ENCODE measurements around the gene DLX1. TPM values are rescaled to one million over a fixed set of nuclear protein-coding genes. Genes with fewer than 3 reads are reported as not detected.
"Not testable (repeated sequence)": the region's sequence is repeated elsewhere in the genome, so short reads cannot be mapped to it uniquely, and the experiment has no call there.

Gene DLX1
- total and polyA plus RNA-seq, 2 of the 8 experiments (the other 6 are each of a cell fraction or from before 2014, with no cell fraction given) = 0.11 TPM; not detected in 1

GRCh38 chr2:172114176-172114575 lies 28.9 kb downstream of the DLX1 start:
- not testable (repeated sequence) for H3K4me2 ChIP-seq (ENCODE audit: insufficient read depth in 1 of 2, low read depth in 2 of 2, low read length in 2 of 2); H4K8ac ChIP-seq (ENCODE audit: extremely low read depth, insufficient read depth, low read length)
- CTCF ChIA-PET (ENCODE audit: partially characterized antibody) = interaction anchor here (0.5 to 4.8 kb wide), 40 partner anchors 10 to 562 kb away, joined by 3 to 38 read pairs (median 4); no protein-coding TSS in a partner anchor

More at GRCh38 chr2:172114176-172114575, 28.9 kb downstream of the DLX1 start:
- H3K79me1 ChIP-seq (ENCODE audit: low read depth, low read length); H3K23me2 ChIP-seq (ENCODE audit: low read depth, low read length); H4K91ac ChIP-seq (replicated peaks; ENCODE audit: insufficient read length, low read length); H3K18ac ChIP-seq (ENCODE audit: extremely low read depth, low read length); H3K14ac ChIP-seq (ENCODE audit: insufficient read length); H4K5ac ChIP-seq (ENCODE audit: insufficient read length, low read depth, low read length); FAIRE-seq; H3K56ac ChIP-seq (replicated peaks; ENCODE audit: insufficient read length, low read depth, low read length); H3K23ac ChIP-seq (ENCODE audit: insufficient read length); DNase-seq (ENCODE audit: low read depth in 1 of 2, low spot score in 2 of 2); H2BK120ac ChIP-seq (replicated peaks; ENCODE audit: low read depth, low read length); H3K36me3 ChIP-seq (ENCODE audit: control insufficient read depth in 2 of 4, insufficient read depth in 4 of 4, low read length in 3 of 4); H3K4ac ChIP-seq (replicated peaks; ENCODE audit: insufficient read length, low read depth, low read length); H3K9ac ChIP-seq (replicated peaks in 1 of 4; ENCODE audit: extremely low read depth in 1 of 4, low read depth in 3 of 4, low read length in 3 of 4); H2BK15ac ChIP-seq (ENCODE audit: low read length); H2AK5ac ChIP-seq (ENCODE audit: low read depth, low read length); H2AFZ ChIP-seq (ENCODE audit: low read length); H2BK5ac ChIP-seq (ENCODE audit: low read depth, low read length); POLR2A ChIA-PET (ENCODE audit: partially characterized antibody); H2BK20ac ChIP-seq (ENCODE audit: low read length); H4K20me1 ChIP-seq (replicated peaks in 1 of 2; ENCODE audit: control insufficient read depth in 1 of 2, insufficient read depth in 2 of 2, low read length in 2 of 2); H3K4me3 ChIP-seq (ENCODE audit: extremely low read depth in 1 of 4, insufficient read depth in 2 of 4, low read depth in 3 of 4, low read length in 4 of 4); H3K79me2 ChIP-seq (ENCODE audit: control insufficient read depth in 1 of 2, insufficient read depth in 2 of 2, low read length in 2 of 2); H3K9me3 ChIP-seq (ENCODE audit: insufficient read depth in 2 of 2, low read depth in 1 of 2, low read length in 1 of 2); H2BK12ac ChIP-seq (ENCODE audit: low read depth, low read length); H3K27ac ChIP-seq (ENCODE audit: low read depth, low read length): not testable (repeated sequence)
- WGBS, 2 experiments (ENCODE audit: extremely low coverage in 1 of 2, insufficient coverage in 1 of 2, insufficient read length in 1 of 2, insufficient replicate concordance in 2 of 2, low coverage in 1 of 2, low lambda C conversion rate in 2 of 2, missing lambda C conversion rate in 1 of 2) = 89% methylated on average over 6 of the region's 6 CpGs; no CpG with 5 or more reads in 1 of the 2 experiments
- H3K4me1 ChIP-seq (replicated peaks in 1 of 4; ENCODE audit: control insufficient read depth in 3 of 4, insufficient read depth in 4 of 4, low read length in 3 of 4) = peaks cover 3 to 11% (median 6%) of the 10 kb centered on the region in 4 experiments; a peak in 5 of 7 replicates
- H3K27me3 ChIP-seq (replicated peaks in 1 of 4; ENCODE audit: control insufficient read depth in 3 of 4, extremely low read depth in 1 of 4, insufficient read depth in 3 of 4, low read length in 3 of 4) = peaks cover 14 to 29% (median 22%) of the 10 kb centered on the region in 4 experiments

Measured in H1 (cell line).